Measurements from ENCODE around the gene CHCHD3.
"Not testable (repeated sequence)": the region's sequence is repeated elsewhere in the genome, so short reads cannot be mapped to it uniquely, and the experiment has no call there.

CHCHD3 gene

GRCh38 chr7:132942701-132943100 lies 139.2 kb downstream of the CHCHD3 start:
- DNase-seq, result no peak

GRCh38 chr7:132941905-132942304 lies 140.0 kb downstream of the CHCHD3 start:
- no peak for DNase-seq

GRCh38 chr7:132941428-132941827 lies 140.5 kb downstream of the CHCHD3 start:
- no peak for DNase-seq

GRCh38 chr7:132940084-132940483 lies 141.8 kb downstream of the CHCHD3 start:
- no peak for DNase-seq

GRCh38 chr7:132939495-132939894 lies 142.4 kb downstream of the CHCHD3 start:
- no peak for DNase-seq

- no peak for DNase-seq
Observed at GRCh38 chr7:132937286-132937685, 144.6 kb downstream of the CHCHD3 start.

- no peak for DNase-seq
Observed at GRCh38 chr7:132935608-132936007, 146.3 kb downstream of the CHCHD3 start.

GRCh38 chr7:132934017-132934416 lies 147.9 kb downstream of the CHCHD3 start:
- DNase-seq, result no peak

GRCh38 chr7:132933072-132933458 lies 148.8 kb downstream of the CHCHD3 start:
- no peak for DNase-seq

- DNase-seq, result no peak
Observed at GRCh38 chr7:132932296-132933071, 149.4 kb downstream of the CHCHD3 start.

- DNase-seq, result no peak
Observed at GRCh38 chr7:132930881-132931280, 151.0 kb downstream of the CHCHD3 start.

GRCh38 chr7:132929944-132930343 lies 151.9 kb downstream of the CHCHD3 start:
- DNase-seq, result not testable (repeated sequence)

- DNase-seq, result no peak
Observed at GRCh38 chr7:132919771-132920170, 162.1 kb downstream of the CHCHD3 start.

GRCh38 chr7:132915647-132916046 lies 166.2 kb downstream of the CHCHD3 start:
- DNase-seq, result no peak

- DNase-seq, result no peak
Observed at GRCh38 chr7:132910657-132911056, 171.2 kb downstream of the CHCHD3 start.

- DNase-seq, result no peak
Observed at GRCh38 chr7:132907380-132907940, 174.4 kb downstream of the CHCHD3 start.

- DNase-seq, result no peak
Observed at GRCh38 chr7:132906193-132906835, 175.6 kb downstream of the CHCHD3 start.

- DNase-seq, result not testable (repeated sequence)
Observed at GRCh38 chr7:132905136-132905535, 176.8 kb downstream of the CHCHD3 start.

- no peak for DNase-seq
Observed at GRCh38 chr7:132904209-132904608, 177.7 kb downstream of the CHCHD3 start.

- not testable (repeated sequence) for DNase-seq
Observed at GRCh38 chr7:132902294-132902693, 179.6 kb downstream of the CHCHD3 start.

GRCh38 chr7:132901241-132901640 lies 180.6 kb downstream of the CHCHD3 start:
- no peak for DNase-seq

- no peak for DNase-seq
Observed at GRCh38 chr7:132899833-132900232, 182.1 kb downstream of the CHCHD3 start.

- not testable (repeated sequence) for DNase-seq
Observed at GRCh38 chr7:132898641-132899175, 183.2 kb downstream of the CHCHD3 start.

Data from NCI-H2081 treated with DMSO at 0.1 percent for 48 hours (cell line).